Measurements from ENCODE around the gene SCGB3A1.

SCGB3A1 gene

DNA sequence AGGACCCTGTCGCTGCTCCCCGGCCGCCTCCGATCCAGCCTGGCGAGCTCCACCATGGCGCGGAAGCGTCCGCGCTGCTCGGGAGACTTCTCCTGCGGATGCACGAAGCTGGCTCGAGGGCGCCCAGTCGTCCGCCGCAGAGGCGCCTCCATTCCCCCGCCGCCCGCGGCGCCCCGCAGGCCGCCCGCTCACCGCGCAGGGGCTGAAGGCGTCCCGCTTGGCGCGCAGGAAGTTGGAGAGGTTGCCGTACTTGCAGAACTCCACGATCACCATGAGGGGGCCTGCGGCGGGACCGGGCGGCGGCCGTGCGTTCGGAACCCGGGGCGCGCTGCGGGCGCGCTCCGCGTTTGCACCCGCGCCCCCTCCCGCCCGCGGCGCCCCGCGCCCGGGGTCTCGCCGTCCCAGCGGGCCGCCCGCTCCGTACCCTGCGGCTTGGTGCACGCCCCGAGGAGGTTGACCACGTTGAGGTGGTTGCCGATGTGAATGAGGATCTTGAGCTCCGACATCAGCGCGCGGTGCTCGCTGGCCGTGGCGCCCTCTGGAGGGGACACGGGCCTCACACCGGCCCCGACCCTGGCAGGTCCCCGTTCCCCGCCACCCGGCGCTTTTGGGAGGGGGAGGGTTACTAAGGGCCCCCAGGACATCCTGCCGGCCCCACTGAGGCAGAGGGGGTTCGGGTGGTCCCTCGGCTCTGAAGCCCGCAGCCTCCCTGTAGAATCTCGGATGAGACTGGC lies 27.7 kb upstream of the SCGB3A1 start:
- Histone ChIP-seq H3K4me3 (ENCODE audit: low read length in 2 of 2) (peak overlapping the region; percentile 83 to 84), H2BK120ac (ENCODE audit: low read depth, low read length) (no peak overlapping the region), H3K23ac (ENCODE audit: low read depth, low read length, poor library complexity) (no peak overlapping the region), H4K91ac (ENCODE audit: low read depth, low read length, poor library complexity) (no peak overlapping the region), H2BK15ac (ENCODE audit: low read length) (no peak overlapping the region), H4K8ac (ENCODE audit: low read depth, low read length) (peak overlapping the region; percentile 82), H3K4me1 (ENCODE audit: control insufficient read depth in 2 of 2, insufficient read depth in 1 of 2, low read depth in 1 of 2, low read length in 2 of 2) (peaks cover 10% of the 10 kb centered on the region in 2 donors), H3K14ac (ENCODE audit: low read length) (peak overlapping the region; percentile 75), H3K36me3 (replicated peaks in 1 of 2; ENCODE audit: control insufficient read depth in 2 of 2, insufficient read depth in 2 of 2, low read length in 2 of 2) (peaks cover 0 to 16% of the 10 kb centered on the region in 2 donors), H3K9me3 (replicated peaks in 1 of 2; ENCODE audit: control insufficient read depth in 2 of 2, insufficient read depth in 1 of 2, low read depth in 1 of 2, low read length in 2 of 2) (peaks cover 0 to 6% of the 10 kb centered on the region in 2 donors), H3K18ac (ENCODE audit: low read length) (peak overlapping the region; percentile 97), H2AK5ac (ENCODE audit: low read depth, low read length) (peak overlapping the region; percentile 100), H2AFZ (ENCODE audit: low read length) (peak overlapping the region; percentile 100), H3K27ac (replicated peaks; ENCODE audit: low read length) (no peak overlapping the region), H3K27me3 (ENCODE audit: control insufficient read depth in 3 of 3, insufficient read depth in 3 of 3, low read depth in 1 of 3, low read length in 3 of 3) (peaks cover 0 to 4% (median 0%) of the 10 kb centered on the region in 3 experiments), H3K9ac (ENCODE audit: low read depth, low read length, poor library complexity) (peak overlapping the region; percentile 85), H3K79me1 (ENCODE audit: low read depth, low read length) (peaks cover 3% of the 10 kb centered on the region), H3K4ac (ENCODE audit: low read length) (no peak overlapping the region), H2BK5ac (ENCODE audit: low read length) (no peak overlapping the region), H2BK12ac (ENCODE audit: low read length) (no peak overlapping the region), H3K4me2 (ENCODE audit: insufficient read depth, low read length, poor library complexity, severe bottlenecking) (peak overlapping the region; percentile 77)
- no CpG with 5 or more reads among the region's 90 CpGs for WGBS, 2 donors (ENCODE audit: extremely low coverage in 2 of 2, insufficient read length in 2 of 2, insufficient replicate concordance in 1 of 2)
- peak; percentile 62 for DNase-seq (ENCODE audit: low spot score)

GRCh38 chr5:180618487-180618828 lies 27.2 kb upstream of the SCGB3A1 start:
- Histone ChIP-seq H2BK5ac (ENCODE audit: low read length) (no peak overlapping the region), H3K4ac (ENCODE audit: low read length) (no peak overlapping the region), H4K8ac (ENCODE audit: low read depth, low read length) (peak overlapping the region; percentile 82), H3K14ac (ENCODE audit: low read length) (peak overlapping the region; percentile 75), H3K4me3 (ENCODE audit: low read length in 2 of 2) (peak overlapping the region; percentile 83 to 84), H3K23ac (ENCODE audit: low read depth, low read length, poor library complexity) (no peak overlapping the region), H2AFZ (ENCODE audit: low read length) (peak overlapping the region; percentile 100), H3K18ac (ENCODE audit: low read length) (peak overlapping the region; percentile 97), H2BK12ac (ENCODE audit: low read length) (peak overlapping the region; percentile 41), H3K36me3 (replicated peaks in 1 of 2; ENCODE audit: control insufficient read depth in 2 of 2, insufficient read depth in 2 of 2, low read length in 2 of 2) (peaks cover 0 to 20% of the 10 kb centered on the region in 2 donors), H3K4me1 (ENCODE audit: control insufficient read depth in 2 of 2, insufficient read depth in 1 of 2, low read depth in 1 of 2, low read length in 2 of 2) (peaks cover 5 to 6% of the 10 kb centered on the region in 2 donors), H2BK120ac (ENCODE audit: low read depth, low read length) (no peak overlapping the region), H4K91ac (ENCODE audit: low read depth, low read length, poor library complexity) (no peak overlapping the region), H2BK15ac (ENCODE audit: low read length) (no peak overlapping the region), H3K27ac (replicated peaks; ENCODE audit: low read length) (no peak overlapping the region), H3K27me3 (ENCODE audit: control insufficient read depth in 3 of 3, insufficient read depth in 3 of 3, low read depth in 1 of 3, low read length in 3 of 3) (peaks cover 0 to 4% (median 0%) of the 10 kb centered on the region in 3 experiments), H3K9ac (ENCODE audit: low read depth, low read length, poor library complexity) (peak overlapping the region; percentile 85), H3K4me2 (ENCODE audit: insufficient read depth, low read length, poor library complexity, severe bottlenecking) (peak overlapping the region; percentile 77), H3K9me3 (replicated peaks in 1 of 2; ENCODE audit: control insufficient read depth in 2 of 2, insufficient read depth in 1 of 2, low read depth in 1 of 2, low read length in 2 of 2) (peaks cover 0 to 6% of the 10 kb centered on the region in 2 donors), H2AK5ac (ENCODE audit: low read depth, low read length) (no peak overlapping the region), H3K79me1 (ENCODE audit: low read depth, low read length) (peaks cover 3% of the 10 kb centered on the region)
- WGBS, 2 donors (ENCODE audit: extremely low coverage in 2 of 2, insufficient read length in 2 of 2, insufficient replicate concordance in 1 of 2) = no CpG with 5 or more reads among the region's 15 CpGs
- DNase-seq (ENCODE audit: low spot score) = no peak

- H3K4me1 ChIP-seq (ENCODE audit: control insufficient read depth in 2 of 2, insufficient read depth in 1 of 2, low read depth in 1 of 2, low read length in 2 of 2) = peaks cover 0 to 2% of the 10 kb centered on the region in 2 donors
- H3K79me1 ChIP-seq (ENCODE audit: low read depth, low read length) = peaks cover 5% of the 10 kb centered on the region
- H3K9ac ChIP-seq (ENCODE audit: low read depth, low read length, poor library complexity) = no peak overlapping the region
- no peak overlapping the region for H3K4me3 ChIP-seq (ENCODE audit: low read length in 2 of 2)
- H3K9me3 ChIP-seq (replicated peaks in 1 of 2; ENCODE audit: control insufficient read depth in 2 of 2, insufficient read depth in 1 of 2, low read depth in 1 of 2, low read length in 2 of 2) = peaks cover 0 to 2% of the 10 kb centered on the region in 2 donors
- H3K27ac ChIP-seq (replicated peaks; ENCODE audit: low read length) = no peak overlapping the region
- H2BK15ac ChIP-seq (ENCODE audit: low read length) = no peak overlapping the region
- H3K23ac ChIP-seq (ENCODE audit: low read depth, low read length, poor library complexity) = no peak overlapping the region
- no peaks in the 10 kb centered on the region for H3K27me3 ChIP-seq (ENCODE audit: control insufficient read depth in 3 of 3, insufficient read depth in 3 of 3, low read depth in 1 of 3, low read length in 3 of 3)
- no peak overlapping the region for H3K4me2 ChIP-seq (ENCODE audit: insufficient read depth, low read length, poor library complexity, severe bottlenecking)
- no peak overlapping the region for H2AFZ ChIP-seq (ENCODE audit: low read length)
- no peak overlapping the region for H2BK12ac ChIP-seq (ENCODE audit: low read length)
- no peak overlapping the region for H2BK120ac ChIP-seq (ENCODE audit: low read depth, low read length)
- peaks cover 2 to 42% of the 10 kb centered on the region in 2 donors for H3K36me3 ChIP-seq (replicated peaks in 1 of 2; ENCODE audit: control insufficient read depth in 2 of 2, insufficient read depth in 2 of 2, low read length in 2 of 2)
- DNase-seq (ENCODE audit: low spot score) = no peak
- no peak overlapping the region for H4K91ac ChIP-seq (ENCODE audit: low read depth, low read length, poor library complexity)
- no peak overlapping the region for H3K14ac ChIP-seq (ENCODE audit: low read length)
- WGBS, 2 donors (ENCODE audit: extremely low coverage in 2 of 2, insufficient read length in 2 of 2, insufficient replicate concordance in 1 of 2) = no CpG with 5 or more reads among the region's 11 CpGs
- H2BK5ac ChIP-seq (ENCODE audit: low read length) = no peak overlapping the region
- no peak overlapping the region for H3K4ac ChIP-seq (ENCODE audit: low read length)
- H4K8ac ChIP-seq (ENCODE audit: low read depth, low read length) = no peak overlapping the region
- H2AK5ac ChIP-seq (ENCODE audit: low read depth, low read length) = no peak overlapping the region
- no peak overlapping the region for H3K18ac ChIP-seq (ENCODE audit: low read length)
Measured at GRCh38 chr5:180613814-180614188, 22.5 kb upstream of the SCGB3A1 start.

- no peak overlapping the region for H4K91ac ChIP-seq (ENCODE audit: low read depth, low read length, poor library complexity)
- H2BK5ac ChIP-seq (ENCODE audit: low read length) = no peak overlapping the region
- H2BK12ac ChIP-seq (ENCODE audit: low read length) = no peak overlapping the region
- peaks cover 0 to 2% of the 10 kb centered on the region in 2 donors for H3K9me3 ChIP-seq (replicated peaks in 1 of 2; ENCODE audit: control insufficient read depth in 2 of 2, insufficient read depth in 1 of 2, low read depth in 1 of 2, low read length in 2 of 2)
- no peak overlapping the region for H3K4me2 ChIP-seq (ENCODE audit: insufficient read depth, low read length, poor library complexity, severe bottlenecking)
- WGBS, 2 donors (ENCODE audit: extremely low coverage in 2 of 2, insufficient read length in 2 of 2, insufficient replicate concordance in 1 of 2) = no CpG with 5 or more reads among the region's 19 CpGs
- no peak overlapping the region for H3K27ac ChIP-seq (replicated peaks; ENCODE audit: low read length)
- no peak for DNase-seq (ENCODE audit: low spot score)
- no peak overlapping the region for H3K23ac ChIP-seq (ENCODE audit: low read depth, low read length, poor library complexity)
- H3K4ac ChIP-seq (ENCODE audit: low read length) = no peak overlapping the region
- H3K14ac ChIP-seq (ENCODE audit: low read length) = no peak overlapping the region
- no peaks in the 10 kb centered on the region for H3K27me3 ChIP-seq (ENCODE audit: control insufficient read depth in 3 of 3, insufficient read depth in 3 of 3, low read depth in 1 of 3, low read length in 3 of 3)
- H3K79me1 ChIP-seq (ENCODE audit: low read depth, low read length) = peaks cover 5% of the 10 kb centered on the region
- H3K9ac ChIP-seq (ENCODE audit: low read depth, low read length, poor library complexity) = peak overlapping the region; percentile 60
- no peak overlapping the region for H4K8ac ChIP-seq (ENCODE audit: low read depth, low read length)
- peaks cover 0 to under 1% of the 10 kb centered on the region in 2 donors for H3K4me1 ChIP-seq (ENCODE audit: control insufficient read depth in 2 of 2, insufficient read depth in 1 of 2, low read depth in 1 of 2, low read length in 2 of 2)
- H2BK15ac ChIP-seq (ENCODE audit: low read length) = no peak overlapping the region
- no peak overlapping the region for H3K18ac ChIP-seq (ENCODE audit: low read length)
- peaks cover 2 to 45% of the 10 kb centered on the region in 2 donors for H3K36me3 ChIP-seq (replicated peaks in 1 of 2; ENCODE audit: control insufficient read depth in 2 of 2, insufficient read depth in 2 of 2, low read length in 2 of 2)
- H2BK120ac ChIP-seq (ENCODE audit: low read depth, low read length) = no peak overlapping the region
- H2AK5ac ChIP-seq (ENCODE audit: low read depth, low read length) = no peak overlapping the region
- H2AFZ ChIP-seq (ENCODE audit: low read length) = no peak overlapping the region
- H3K4me3 ChIP-seq (ENCODE audit: low read length in 2 of 2) = no peak overlapping the region
Measured at GRCh38 chr5:180613188-180613813, 22.0 kb upstream of the SCGB3A1 start.
